Duodenal mucosa (tissue), 2 donors: ENCODE data around the gene TMEM130.

Experiments
- H3K27ac ChIP-seq: one replicate; pipeline ENCODE4 v1.7.0; 2013; ENCODE audit warnings: low read depth, low read length
- H3K27me3 ChIP-seq, 2 donors: one replicate each; pipeline ENCODE4 v1.7.0; 2013; ENCODE audit warnings: low read length in 2 of 2, control low read depth in 1 of 2; ENCODE audit not compliant: insufficient read depth in 2 of 2, control insufficient read depth in 1 of 2
- H3K36me3 ChIP-seq, 2 donors: one replicate each; pipeline ENCODE4 v1.7.0; 2013; ENCODE audit warnings: low read length in 2 of 2, control low read depth in 1 of 2; ENCODE audit not compliant: insufficient read depth in 2 of 2, control insufficient read depth in 1 of 2
- H3K4me1 ChIP-seq, 2 donors: one replicate each; pipeline ENCODE4 v1.7.0; 2013; ENCODE audit warnings: low read length in 2 of 2, control low read depth in 1 of 2; ENCODE audit not compliant: insufficient read depth in 2 of 2, control insufficient read depth in 1 of 2
- H3K4me3 ChIP-seq, 2 donors: one replicate each; pipeline ENCODE4 v1.7.0; 2013; ENCODE audit warnings: low read length in 2 of 2, low read depth in 1 of 2
- H3K9ac ChIP-seq, 2 donors: one replicate each; pipeline ENCODE4 v1.7.0; 2013; ENCODE audit warnings: low read length in 2 of 2, low read depth in 1 of 2
- H3K9me3 ChIP-seq, 2 donors: one replicate each; pipeline ENCODE4 v1.7.0; 2013; ENCODE audit warnings: low read length in 2 of 2, control low read depth in 1 of 2; ENCODE audit not compliant: control insufficient read depth in 1 of 2

Gene TMEM130

GRCh38 chr7:98816967-98817710 is 52.7 kb downstream of the TMEM130 start:
- Histone ChIP-seq H3K4me1 (no peaks in the 10 kb centered on the region), H3K9ac (no peak overlapping the region)

GRCh38 chr7:98816241-98816640 is 53.6 kb downstream of the TMEM130 start:
- no peak overlapping the region for H3K27ac ChIP-seq
- no peak overlapping the region for H3K4me3 ChIP-seq
- H3K4me1 ChIP-seq = no peaks in the 10 kb centered on the region
- no peaks in the 10 kb centered on the region for H3K9me3 ChIP-seq
- H3K9ac ChIP-seq = no peak overlapping the region
- H3K27me3 ChIP-seq = no peaks in the 10 kb centered on the region
- no peaks in the 10 kb centered on the region for H3K36me3 ChIP-seq

More at GRCh38 chr7:98816967-98817710, 52.7 kb downstream of the TMEM130 start:
- Histone ChIP-seq H3K27me3 (no peaks in the 10 kb centered on the region), H3K4me3 (no peak overlapping the region), H3K36me3 (no peaks in the 10 kb centered on the region), H3K9me3 (no peaks in the 10 kb centered on the region), H3K27ac (no peak overlapping the region)

- Histone ChIP-seq H3K27ac (no peak overlapping the region), H3K4me1 (no peaks in the 10 kb centered on the region), H3K27me3 (no peaks in the 10 kb centered on the region), H3K36me3 (no peaks in the 10 kb centered on the region), H3K9me3 (no peaks in the 10 kb centered on the region), H3K9ac (no peak overlapping the region), H3K4me3 (no peak overlapping the region)
Observed at GRCh38 chr7:98815313-98815712, 54.5 kb downstream of the TMEM130 start.

DNA sequence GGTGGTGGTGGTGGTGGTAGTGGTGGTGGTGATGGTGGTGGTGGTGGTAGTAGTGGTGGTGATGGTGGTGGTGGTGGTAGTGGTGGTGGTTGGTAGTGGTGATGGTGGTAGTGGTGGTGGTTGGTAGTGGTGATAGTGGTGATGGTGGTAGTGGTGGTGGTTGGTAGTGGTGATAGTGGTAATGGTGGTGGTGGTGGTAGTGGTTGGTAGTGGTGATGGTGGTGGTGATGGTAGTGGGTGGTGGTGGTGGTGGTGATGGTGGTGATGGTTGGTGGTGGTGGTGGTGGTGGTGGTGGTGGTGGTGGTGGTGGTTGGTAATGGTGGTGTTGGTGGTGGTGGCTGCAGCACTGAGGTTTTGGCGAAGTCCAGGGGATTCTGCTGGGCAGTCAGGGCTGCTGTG is 58.5 kb downstream of the TMEM130 start:
- no peak overlapping the region for H3K4me3 ChIP-seq
- no peaks in the 10 kb centered on the region for H3K36me3 ChIP-seq
- no peak overlapping the region for H3K27ac ChIP-seq
- H3K4me1 ChIP-seq = no peaks in the 10 kb centered on the region
- H3K9ac ChIP-seq = no peak overlapping the region
- no peaks in the 10 kb centered on the region for H3K9me3 ChIP-seq
- H3K27me3 ChIP-seq = no peaks in the 10 kb centered on the region

DNA sequence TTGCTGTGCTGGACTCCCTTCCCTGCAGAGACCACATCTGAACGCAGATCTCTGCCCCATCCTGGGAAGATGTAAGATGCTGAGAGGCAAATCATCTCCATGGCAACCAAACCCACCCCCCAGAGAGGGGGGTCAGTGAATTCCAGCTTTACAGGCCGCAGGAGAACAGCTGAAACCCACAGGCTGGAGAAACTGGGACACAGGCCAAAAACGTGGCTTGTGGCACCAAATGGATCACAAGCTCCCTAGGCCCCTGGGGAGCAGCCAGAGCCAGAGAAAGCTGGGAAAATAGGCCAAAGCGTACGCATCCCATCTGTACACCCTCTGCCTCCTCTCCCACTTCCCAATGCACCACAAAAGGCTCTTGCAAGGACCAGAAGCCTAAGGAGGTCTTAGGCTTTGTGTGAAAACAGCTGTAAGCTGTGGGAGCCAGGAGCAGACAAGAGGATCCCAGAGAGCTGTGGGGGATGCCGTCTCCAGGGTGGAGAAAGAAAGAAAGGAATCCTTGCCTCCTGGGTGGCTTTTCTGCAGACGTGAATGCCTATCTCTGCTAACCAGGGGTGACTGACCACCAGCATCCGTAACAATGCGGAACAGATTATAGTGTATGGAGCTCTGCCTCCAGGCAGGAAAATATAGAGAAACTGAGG is 59.5 kb downstream of the TMEM130 start:
- H3K9ac ChIP-seq = no peak overlapping the region
- no peaks in the 10 kb centered on the region for H3K27me3 ChIP-seq
- no peaks in the 10 kb centered on the region for H3K9me3 ChIP-seq
- H3K4me3 ChIP-seq = no peak overlapping the region
- no peaks in the 10 kb centered on the region for H3K36me3 ChIP-seq
- H3K27ac ChIP-seq = no peak overlapping the region
- no peaks in the 10 kb centered on the region for H3K4me1 ChIP-seq

GRCh38 chr7:98808751-98809460 is 60.9 kb downstream of the TMEM130 start:
- Histone ChIP-seq H3K4me1 (no peaks in the 10 kb centered on the region), H3K36me3 (no peaks in the 10 kb centered on the region)

DNA sequence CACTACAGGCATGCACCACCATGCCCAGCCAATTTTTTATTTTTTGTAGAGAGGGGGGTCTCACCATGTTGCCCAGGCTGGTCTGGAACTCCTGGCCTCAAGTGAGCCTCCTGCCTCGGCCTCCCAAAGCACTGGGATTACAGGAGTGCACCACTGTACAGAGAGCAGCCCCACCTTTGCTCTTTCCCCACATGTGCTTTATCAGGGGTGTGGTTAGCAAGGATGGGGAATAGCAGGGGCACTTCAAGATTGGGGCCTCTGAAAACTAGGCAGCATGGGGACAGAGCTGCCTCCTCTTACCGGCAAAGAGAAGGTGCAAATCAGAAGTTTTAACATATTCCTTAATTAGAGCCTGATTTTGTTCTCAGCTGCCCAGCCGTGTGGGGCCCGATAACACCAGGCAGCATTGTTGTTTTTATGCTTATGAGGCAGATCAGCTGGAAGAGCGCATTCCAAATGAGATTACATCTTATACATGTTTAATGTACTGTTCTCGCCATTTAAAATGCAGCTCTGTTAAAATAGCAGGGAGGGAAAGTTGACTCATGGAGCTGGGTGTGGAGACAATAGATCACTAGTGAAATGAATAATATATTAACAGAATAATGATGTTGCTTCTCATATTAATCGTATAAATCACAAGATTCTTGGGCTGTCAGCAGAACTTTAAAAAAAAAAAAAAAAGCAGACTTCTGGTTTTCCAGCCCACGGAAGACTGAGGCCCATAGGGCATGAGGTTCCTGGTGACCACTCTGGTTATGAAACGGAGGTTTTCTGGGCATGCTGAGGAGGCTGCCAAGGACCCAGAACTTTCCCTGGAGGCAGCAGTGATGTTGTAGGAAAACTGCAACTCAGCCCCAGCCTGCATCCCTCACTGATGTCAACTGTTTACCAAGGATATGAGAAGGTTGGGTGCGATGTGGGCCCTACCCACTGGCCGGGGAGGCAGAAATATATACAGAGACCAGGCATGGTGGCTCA is 62.5 kb downstream of the TMEM130 start:
- Histone ChIP-seq H3K27ac (no peak overlapping the region), H3K4me1 (no peaks in the 10 kb centered on the region), H3K27me3 (no peaks in the 10 kb centered on the region), H3K4me3 (no peak overlapping the region), H3K36me3 (no peaks in the 10 kb centered on the region), H3K9me3 (no peaks in the 10 kb centered on the region), H3K9ac (no peak overlapping the region)

More at GRCh38 chr7:98808751-98809460, 60.9 kb downstream of the TMEM130 start:
- H3K9ac ChIP-seq = no peak overlapping the region
- H3K27me3 ChIP-seq = no peaks in the 10 kb centered on the region
- no peak overlapping the region for H3K27ac ChIP-seq
- H3K4me3 ChIP-seq = no peak overlapping the region
- H3K9me3 ChIP-seq = no peaks in the 10 kb centered on the region

- Histone ChIP-seq H3K27ac (no peak overlapping the region), H3K4me3 (no peak overlapping the region), H3K27me3 (no peaks in the 10 kb centered on the region), H3K9me3 (peaks cover 0 to under 1% of the 10 kb centered on the region in 2 donors), H3K4me1 (no peaks in the 10 kb centered on the region), H3K9ac (no peak overlapping the region), H3K36me3 (no peaks in the 10 kb centered on the region)
Observed at GRCh38 chr7:98805956-98806838, 63.6 kb downstream of the TMEM130 start.

DNA sequence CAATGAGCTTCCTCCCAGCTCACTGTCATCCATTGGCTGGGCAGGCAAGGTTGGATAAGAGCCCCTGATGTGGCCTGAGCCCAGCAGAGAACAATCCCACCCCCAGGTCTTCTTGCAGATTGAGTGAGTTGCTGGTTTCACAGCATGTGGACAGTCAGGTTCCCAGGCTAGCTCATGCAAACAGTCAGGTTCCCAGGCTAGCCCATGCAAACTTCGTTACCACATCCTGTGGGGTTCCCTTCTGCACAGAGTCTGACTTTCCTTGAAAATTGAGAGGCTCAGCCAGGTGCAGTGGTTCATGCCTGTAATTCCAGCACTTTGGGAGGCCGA is 67.1 kb downstream of the TMEM130 start:
- Histone ChIP-seq H3K27me3 (no peaks in the 10 kb centered on the region), H3K36me3 (no peaks in the 10 kb centered on the region), H3K4me1 (no peaks in the 10 kb centered on the region), H3K27ac (no peak overlapping the region), H3K4me3 (no peak overlapping the region), H3K9me3 (peaks cover 5 to 7% of the 10 kb centered on the region in 2 donors), H3K9ac (no peak overlapping the region)
